ENCODE measurements around the gene TSHZ2.

Gene TSHZ2

DNA sequence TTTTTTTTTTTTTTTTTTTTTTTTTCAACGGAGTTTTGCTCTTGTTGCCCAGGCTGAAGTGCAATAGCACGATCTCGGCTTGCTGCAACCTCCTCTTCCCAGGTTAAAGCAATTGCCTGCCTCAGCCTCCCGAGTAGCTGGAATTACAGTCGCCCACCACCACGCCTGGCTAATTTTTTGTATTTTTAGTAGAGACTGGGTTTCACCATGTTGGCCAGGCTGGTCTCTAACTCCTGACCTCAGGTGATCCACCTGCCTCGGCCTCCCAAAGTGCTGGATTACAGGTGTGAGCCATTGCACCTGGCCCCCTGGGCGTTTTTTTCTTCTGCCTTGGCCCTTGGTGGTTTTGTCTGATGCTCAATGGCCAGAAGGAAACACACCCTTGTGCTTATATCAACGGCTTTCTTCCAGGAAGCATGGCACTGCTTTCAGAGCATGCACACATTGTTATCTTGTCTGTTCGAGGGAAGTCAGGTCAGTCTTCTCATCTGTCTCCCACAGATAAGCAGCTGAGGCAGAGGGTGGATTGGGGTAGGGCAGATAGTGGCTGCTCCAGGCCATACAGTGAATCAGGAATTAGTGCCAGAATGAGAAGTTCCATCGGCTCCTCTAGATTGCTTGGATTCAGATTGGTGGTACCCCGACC lies 203.1 kb downstream of the TSHZ2 start:
- DNase-seq, result no peak

- no peak for DNase-seq
Measured at GRCh38 chr20:53176134-53176533, 204.0 kb downstream of the TSHZ2 start.

DNA sequence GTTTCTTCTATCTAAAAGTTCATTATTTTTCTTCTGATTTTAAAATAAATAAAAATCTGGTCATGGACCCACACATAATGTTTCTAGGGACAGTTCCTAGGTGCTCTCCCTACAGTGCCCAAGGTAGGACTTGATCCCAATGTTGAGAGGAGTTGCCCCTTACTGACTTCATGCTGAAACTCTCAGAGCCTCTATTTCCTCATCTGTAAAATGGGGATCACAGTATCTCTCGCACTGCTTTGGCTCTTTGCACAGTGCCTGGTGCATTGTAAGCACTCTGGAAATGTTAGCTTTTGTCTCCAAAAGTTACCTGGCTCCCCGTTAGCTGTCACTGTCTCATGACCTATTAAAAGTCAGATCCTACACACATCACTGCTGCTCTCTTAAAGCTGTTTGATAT lies 205.5 kb downstream of the TSHZ2 start:
- DNase-seq, result no peak

DNA sequence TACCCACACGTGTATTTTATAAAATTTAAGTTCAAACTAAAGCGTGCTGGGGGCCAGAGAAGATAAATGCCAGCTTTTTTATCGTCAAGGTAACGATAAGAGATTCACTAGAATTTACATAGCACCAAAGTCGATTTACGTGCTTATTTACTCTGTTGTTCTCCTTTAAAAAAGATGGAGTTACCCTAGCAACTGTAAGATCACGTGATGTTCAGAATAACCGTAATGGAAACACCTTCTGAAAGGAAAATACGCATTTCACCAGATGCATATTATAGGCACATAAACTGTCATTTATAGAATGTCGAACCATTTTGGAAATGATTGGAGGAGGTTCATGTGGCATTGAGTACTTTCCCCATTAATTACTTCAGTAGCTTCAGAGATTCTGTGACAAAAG lies 207.6 kb downstream of the TSHZ2 start:
- no peak for DNase-seq

GRCh38 chr20:53180928-53181362 lies 208.8 kb downstream of the TSHZ2 start:
- no peak for DNase-seq

DNA sequence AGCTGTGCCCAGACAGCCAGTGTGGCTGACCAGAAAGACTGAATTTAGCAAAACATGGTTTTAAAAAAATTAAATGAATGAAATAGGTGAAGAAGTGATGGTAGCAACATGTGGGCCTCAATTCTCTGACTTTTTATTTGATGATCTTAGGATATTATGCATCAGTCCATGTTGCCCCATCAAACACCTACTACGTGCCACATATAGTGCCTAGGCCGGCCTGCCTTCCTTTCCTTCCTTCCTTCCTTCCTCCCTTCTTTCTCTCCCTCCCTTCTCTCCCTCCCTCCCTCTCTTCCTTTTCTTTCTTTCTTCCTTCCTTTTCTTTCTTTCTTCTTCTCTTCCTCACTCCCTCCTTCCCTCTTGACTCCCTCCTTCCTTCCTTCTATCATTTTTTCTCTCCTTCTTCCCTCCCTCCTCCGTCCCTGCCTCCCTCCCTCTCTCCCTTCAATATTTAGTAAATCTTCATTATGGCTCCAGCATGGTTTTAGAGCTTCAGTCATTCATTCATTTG lies 209.8 kb downstream of the TSHZ2 start:
- DNase-seq, result no peak

- DNase-seq, result no peak
Measured at GRCh38 chr20:53183181-53183580, 211.0 kb downstream of the TSHZ2 start.

- DNase-seq, result no peak
Measured at GRCh38 chr20:53186635-53187034, 214.5 kb downstream of the TSHZ2 start.

- no peak for DNase-seq
Measured at GRCh38 chr20:53187392-53188068, 215.4 kb downstream of the TSHZ2 start.

DNA sequence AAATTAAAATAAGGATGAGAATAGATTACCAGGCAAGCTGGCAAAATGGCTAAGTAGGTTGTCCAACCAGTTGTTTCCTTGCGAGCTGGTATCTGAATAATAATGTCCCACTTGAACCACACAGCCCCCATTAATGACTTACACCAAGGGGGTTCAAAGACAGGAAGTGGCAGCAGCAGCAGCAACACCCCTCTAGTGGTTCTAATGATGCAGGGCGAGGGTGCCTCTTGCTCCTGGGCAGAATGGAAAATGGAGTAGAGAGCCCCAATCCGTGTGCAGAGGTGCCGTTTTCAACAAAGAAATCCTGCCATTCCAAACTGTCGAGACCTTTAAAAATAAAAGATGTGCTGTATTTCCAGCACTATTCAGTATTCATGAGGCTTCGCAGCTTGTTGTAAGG lies 218.1 kb downstream of the TSHZ2 start:
- DNase-seq, result no peak

DNA sequence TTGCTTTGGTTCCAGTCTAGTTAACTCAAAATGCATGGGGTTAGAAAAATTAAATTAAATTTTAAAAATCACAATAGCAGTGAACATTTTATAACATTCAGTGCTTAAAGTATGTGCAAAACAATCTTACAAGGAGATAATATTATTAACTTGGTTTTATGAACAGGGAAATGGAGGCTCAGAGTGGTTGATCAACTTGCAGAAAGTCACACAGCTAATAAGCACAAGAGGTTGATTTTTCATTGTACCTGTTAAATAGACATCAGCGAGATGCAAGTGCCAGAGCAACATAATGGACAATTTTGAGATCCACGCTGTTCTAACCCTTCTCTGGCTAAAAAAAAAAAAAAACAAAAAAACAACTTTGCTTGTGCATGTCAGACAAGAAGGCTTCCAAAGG lies 219.8 kb downstream of the TSHZ2 start:
- DNase-seq, result no peak

DNA sequence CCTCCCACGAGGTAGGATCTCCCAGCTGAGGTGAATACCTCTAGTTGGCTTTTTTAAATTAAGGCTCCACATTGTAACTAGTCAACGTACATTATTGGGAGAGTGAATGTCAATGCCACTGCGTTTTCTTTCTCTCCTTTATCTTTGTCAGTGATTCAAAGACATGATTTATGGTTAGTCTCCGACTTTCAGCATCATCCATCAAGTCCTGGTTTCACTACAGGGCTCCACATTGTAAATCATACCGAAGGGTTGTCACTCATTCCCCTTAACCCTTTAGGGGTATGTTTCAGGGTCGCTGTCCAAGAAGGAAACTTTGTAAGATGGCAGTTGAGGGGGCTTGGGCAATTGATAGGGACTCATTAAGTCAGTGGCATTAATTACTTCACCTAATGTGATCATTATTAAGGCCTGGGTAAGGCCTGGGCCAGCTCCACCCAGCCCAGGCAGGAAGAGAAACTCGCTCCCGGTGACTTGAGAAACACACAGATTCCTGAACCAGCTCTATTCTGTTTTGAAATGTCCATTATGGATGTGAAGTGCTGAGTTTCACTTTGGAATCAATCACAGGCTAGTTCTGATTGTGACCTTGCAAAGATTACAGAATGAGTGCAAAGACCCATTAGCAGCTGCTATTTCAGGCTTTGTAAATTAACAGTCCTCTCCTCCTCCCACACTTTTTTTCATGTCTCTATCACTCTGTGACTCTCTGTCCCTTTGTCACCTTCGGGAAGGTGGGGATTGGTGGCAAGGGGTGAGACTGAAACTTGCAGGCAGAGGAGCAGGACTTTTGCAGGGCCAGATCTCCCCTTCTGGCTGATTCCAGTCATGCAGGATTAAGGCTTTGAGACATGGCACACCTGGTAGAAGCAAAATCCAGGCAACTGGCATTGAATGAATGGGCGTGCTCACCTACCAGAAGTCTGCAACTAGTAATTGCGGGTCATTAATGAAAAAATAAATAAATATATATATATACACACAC lies 222.4 kb downstream of the TSHZ2 start:
- no peak for DNase-seq

DNA sequence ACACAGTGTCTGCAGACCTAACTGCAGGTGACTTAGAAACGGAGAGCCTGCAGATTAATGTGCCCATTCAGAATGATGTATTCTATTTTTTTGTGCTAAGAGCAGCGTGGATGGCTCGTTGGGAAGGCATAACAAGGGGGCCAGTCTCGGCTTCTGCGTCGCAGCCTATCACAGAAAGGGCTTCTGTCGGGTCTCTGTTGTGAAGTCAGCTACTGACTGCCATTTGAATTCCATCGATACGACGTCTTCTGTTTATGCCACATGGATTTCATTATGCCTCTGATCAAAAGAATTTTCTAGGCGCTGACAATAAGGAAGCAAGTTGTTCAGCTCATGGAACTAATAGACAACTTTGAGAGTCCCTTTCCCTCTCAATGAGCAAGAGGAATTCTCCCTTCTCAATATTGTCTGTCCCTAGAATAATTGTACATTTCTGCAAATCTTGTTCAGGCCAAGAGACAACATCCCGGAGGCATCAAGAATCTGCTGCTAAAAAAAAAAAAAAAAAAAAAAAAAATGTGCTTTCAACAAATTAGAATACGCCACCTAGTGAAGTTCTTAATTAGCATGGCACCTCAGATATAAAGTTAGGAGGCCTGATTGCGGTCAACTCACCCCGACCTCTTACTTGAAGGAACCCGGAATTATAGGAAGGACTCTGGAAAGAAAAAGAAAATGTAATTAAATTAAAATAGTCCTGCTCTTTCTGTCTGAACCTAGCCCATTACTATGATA lies 223.9 kb downstream of the TSHZ2 start:
- DNase-seq, result no peak

DNA sequence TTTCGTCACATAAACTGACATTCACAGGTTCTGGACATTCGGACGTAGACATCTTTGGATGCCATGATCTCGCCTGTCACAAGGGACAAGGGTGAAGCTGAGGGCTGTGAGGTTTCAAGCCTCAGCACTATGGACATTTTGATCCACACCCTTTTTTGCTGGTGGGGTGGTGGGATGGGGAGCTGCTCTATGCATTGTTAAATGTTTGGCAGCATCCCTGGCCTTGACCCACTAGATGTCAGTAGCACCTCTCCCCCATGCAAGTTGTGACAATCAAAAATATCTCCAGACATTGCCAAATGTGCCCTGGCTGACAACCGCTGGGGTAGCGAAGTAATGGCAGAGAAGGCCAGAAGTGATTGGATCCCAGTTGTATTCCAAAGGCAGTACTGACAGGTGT lies 229.4 kb downstream of the TSHZ2 start:
- DNase-seq, result no peak

DNA sequence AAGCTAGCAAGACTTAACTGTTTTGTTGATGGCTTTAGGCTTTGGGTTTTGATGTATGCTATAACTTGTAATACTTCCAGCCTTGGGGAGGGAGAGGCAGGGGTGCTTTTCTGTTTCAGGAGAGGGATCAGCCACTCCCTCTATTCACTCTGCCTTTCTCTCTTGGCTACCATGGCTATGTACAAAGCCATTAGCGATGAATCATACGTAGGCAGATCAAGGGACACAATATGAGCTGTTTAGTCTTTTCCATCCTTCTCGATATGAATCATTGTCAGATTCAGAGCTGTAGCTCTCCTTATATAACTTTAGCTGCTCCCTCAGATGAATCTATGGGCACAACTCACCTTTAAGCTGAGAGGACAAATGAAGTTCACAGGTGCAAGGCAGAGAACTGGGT lies 230.6 kb downstream of the TSHZ2 start:
- DNase-seq, result no peak

GRCh38 chr20:53205046-53205445 lies 232.9 kb downstream of the TSHZ2 start:
- no peak for DNase-seq

GRCh38 chr20:53208110-53208832 lies 236.1 kb downstream of the TSHZ2 start:
- no peak for DNase-seq

DNA sequence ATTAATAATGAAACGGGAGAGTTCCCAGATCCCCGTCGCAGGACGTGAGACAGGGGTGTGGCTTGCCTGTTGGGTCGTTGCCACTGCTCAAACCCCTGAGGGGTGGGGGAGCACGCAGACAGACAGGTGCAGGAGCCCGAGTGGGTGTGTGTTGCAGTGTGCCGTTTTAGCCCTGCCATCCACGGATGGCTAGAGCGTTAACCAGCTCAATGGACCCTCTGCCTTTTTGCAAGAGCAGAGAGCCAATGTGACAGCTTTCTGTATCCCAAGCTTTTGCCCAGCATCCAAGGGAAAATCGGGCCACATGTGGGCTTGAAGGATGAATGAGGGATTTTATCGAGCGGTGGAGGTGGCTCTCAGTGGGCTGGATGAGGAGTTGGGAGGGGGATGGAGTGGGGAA lies 237.9 kb downstream of the TSHZ2 start:
- no peak for DNase-seq

DNA sequence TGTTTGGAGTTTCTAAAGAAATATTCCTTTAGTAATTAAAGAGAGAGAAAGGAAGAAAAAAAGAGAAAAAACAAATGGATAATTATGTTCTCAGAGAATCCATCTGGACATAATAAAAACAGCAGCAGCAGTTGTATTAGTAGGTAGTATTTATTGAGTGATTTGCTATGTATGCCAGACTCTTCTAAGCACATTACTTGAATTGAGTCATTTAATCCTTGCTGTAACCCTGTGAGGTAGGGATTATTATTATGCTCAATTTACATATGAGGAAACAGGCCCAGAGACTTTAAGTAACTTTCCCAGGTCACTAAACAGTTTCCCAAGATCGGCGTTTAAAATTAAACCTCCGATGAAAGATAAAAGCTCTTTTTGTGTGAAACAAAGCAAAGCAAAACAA lies 238.8 kb downstream of the TSHZ2 start:
- DNase-seq, result no peak

- no peak for DNase-seq
Measured at GRCh38 chr20:53212018-53212417, 239.9 kb downstream of the TSHZ2 start.

DNA sequence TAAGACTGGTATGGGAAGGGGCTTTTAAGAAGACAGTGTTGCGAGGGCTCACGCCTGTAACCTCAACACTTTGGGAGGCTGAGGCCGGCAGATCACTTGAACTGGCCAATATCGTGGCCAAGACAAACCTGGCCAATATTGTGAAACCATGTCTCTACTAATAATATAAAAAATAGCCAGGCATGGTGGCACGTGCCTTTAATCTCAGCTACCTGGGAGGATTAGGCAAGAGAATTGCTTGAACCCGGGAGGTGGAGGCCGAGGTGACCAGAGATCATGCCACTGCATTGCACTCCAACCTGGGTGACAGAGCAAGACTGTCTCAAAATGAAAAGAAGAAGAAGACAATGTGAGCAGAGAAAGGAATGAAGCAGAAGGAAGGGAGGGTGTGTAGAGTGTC lies 242.2 kb downstream of the TSHZ2 start:
- no peak for DNase-seq

GRCh38 chr20:53215166-53215565 lies 243.0 kb downstream of the TSHZ2 start:
- DNase-seq, result no peak
